Neutrophil (primary cell): ENCODE results near the gene CSTF1.

ENCODE experiments used
- H3K27ac ChIP-seq: fragments of 200-600 bp; sonication (generic); 2 replicates; pipeline ENCODE4 v1.5.1; 2016; ENCODE audit warnings: mild to moderate bottlenecking, moderate library complexity
- H3K27me3 ChIP-seq: fragments of 200-600 bp; sonication (generic); 2 replicates; pipeline ENCODE4 v1.6.0; 2016; ENCODE audit warnings: mild to moderate bottlenecking
- H3K36me3 ChIP-seq: fragments of 200-600 bp; sonication (generic); 2 replicates; pipeline ENCODE4 v1.5.1; 2017
- H3K4me1 ChIP-seq, 2 experiments: fragments of 200-600 bp in 1 of 2; sonication (generic) in 1 of 2; 1 replicate in 1 of 2; 2 replicates in 1 of 2; pipeline versions ENCODE4 v1.5.1 to v1.6.1; 2013 to 2016; ENCODE audit warnings: low read depth in 1 of 2, low read length in 1 of 2, mild to moderate bottlenecking in 1 of 2, moderate library complexity in 1 of 2; ENCODE audit not compliant: control insufficient read depth in 1 of 2, insufficient read depth in 1 of 2
- H3K4me3 ChIP-seq, 2 experiments: fragments of 200-600 bp in 1 of 2; sonication (generic) in 1 of 2; 1 replicate in 1 of 2; 2 replicates in 1 of 2; pipeline ENCODE4 v1.5.1; 2013 to 2016; ENCODE audit warnings: low read depth in 1 of 2, low read length in 1 of 2, mild to moderate bottlenecking in 1 of 2, moderate library complexity in 1 of 2
- H3K9me3 ChIP-seq: fragments of 200-600 bp; sonication (generic); 2 replicates; pipeline ENCODE4 v1.5.1; 2016
- TF ChIP-seq, protein P1 (sequence below): fragments of 200-600 bp; sonication (generic); IDR thresholded peaks from 2 replicates; pipeline ENCODE4 v1.5.1; 2016; ENCODE audit warnings: antibody characterized with exemption

The CSTF1 gene

DNA sequence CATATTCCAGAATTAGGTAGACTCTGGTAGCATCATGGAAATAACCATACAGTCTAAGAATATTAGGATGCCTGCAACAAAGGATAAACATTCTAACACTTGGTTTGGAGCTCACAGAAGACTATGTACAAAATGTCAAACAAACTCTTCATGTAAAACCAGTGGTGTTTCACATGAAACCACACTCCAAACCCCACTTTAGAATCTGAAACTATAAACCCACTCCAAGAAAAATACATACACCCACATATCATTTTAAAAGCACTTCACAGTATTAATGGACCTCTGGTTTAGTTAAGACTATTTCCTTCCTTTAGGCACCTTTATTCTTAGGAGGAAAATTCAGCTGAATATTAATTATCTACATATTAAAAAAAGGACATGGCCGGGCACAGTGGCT lies 10.9 kb upstream of the CSTF1 start:
- no peaks in the 10 kb centered on the region for H3K9me3 ChIP-seq
- H3K36me3 ChIP-seq = peaks cover 39% of the 10 kb centered on the region
- no peak overlapping the region for H3K27ac ChIP-seq
- H3K27me3 ChIP-seq = no peaks in the 10 kb centered on the region
- H3K4me3 ChIP-seq = no peak overlapping the region
- H3K4me1 ChIP-seq = peaks cover 0 to 8% of the 10 kb centered on the region in 2 experiments
- TF ChIP-seq, protein P1, sequence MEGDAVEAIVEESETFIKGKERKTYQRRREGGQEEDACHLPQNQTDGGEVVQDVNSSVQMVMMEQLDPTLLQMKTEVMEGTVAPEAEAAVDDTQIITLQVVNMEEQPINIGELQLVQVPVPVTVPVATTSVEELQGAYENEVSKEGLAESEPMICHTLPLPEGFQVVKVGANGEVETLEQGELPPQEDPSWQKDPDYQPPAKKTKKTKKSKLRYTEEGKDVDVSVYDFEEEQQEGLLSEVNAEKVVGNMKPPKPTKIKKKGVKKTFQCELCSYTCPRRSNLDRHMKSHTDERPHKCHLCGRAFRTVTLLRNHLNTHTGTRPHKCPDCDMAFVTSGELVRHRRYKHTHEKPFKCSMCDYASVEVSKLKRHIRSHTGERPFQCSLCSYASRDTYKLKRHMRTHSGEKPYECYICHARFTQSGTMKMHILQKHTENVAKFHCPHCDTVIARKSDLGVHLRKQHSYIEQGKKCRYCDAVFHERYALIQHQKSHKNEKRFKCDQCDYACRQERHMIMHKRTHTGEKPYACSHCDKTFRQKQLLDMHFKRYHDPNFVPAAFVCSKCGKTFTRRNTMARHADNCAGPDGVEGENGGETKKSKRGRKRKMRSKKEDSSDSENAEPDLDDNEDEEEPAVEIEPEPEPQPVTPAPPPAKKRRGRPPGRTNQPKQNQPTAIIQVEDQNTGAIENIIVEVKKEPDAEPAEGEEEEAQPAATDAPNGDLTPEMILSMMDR = no peak

DNA sequence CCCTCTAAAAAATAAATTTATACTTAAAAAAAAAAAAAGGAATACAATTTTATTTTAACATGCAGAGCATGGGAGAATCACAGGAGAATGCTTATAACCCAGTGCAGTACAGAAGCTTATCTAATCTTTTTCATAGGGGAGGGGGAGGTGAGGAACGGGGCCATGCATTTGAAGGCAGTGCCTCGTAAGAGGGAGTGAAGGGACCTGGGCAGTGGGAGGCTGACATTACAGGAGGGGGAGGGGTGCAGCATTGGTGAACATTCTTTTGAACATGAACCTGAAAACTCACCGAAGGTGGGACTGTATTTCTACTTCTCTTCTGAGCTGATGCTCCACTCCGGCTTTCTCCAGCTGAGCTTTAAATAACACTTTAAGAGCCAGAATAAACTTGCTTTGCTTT lies 9.7 kb upstream of the CSTF1 start:
- no peak overlapping the region for H3K4me3 ChIP-seq
- TF ChIP-seq, protein P1 = no peak

DNA sequence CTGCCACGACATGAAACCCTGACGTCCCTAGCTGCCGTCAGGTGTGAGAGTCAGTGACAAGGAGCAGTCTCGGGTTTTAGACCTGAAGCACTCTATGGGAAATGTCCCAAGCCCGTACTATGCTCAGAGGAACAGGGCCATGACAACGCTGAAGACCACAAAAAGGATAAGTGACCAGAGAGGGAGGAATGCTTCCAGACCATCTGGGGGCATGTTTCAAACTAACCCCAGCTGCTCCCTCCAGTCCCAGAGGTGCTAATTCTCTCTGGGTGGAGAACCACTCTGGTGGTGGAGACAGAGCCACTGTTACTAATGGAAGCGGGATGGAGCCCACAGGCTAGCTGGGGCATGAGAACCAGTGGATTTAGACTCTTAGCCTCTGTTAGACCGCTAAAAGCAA lies 9.1 kb upstream of the CSTF1 start:
- Histone ChIP-seq H3K36me3 (peaks cover 39% of the 10 kb centered on the region), H3K9me3 (no peaks in the 10 kb centered on the region), H3K4me1 (no peaks in the 10 kb centered on the region), H3K27ac (no peak overlapping the region), H3K4me3 (no peak overlapping the region), H3K27me3 (no peaks in the 10 kb centered on the region)
- TF ChIP-seq, protein P1 = no peak

More for the DNA sequence above, 9.7 kb upstream of the CSTF1 start:
- H3K36me3 ChIP-seq = peaks cover 39% of the 10 kb centered on the region
- no peaks in the 10 kb centered on the region for H3K4me1 ChIP-seq
- no peaks in the 10 kb centered on the region for H3K27me3 ChIP-seq
- no peak overlapping the region for H3K27ac ChIP-seq
- no peaks in the 10 kb centered on the region for H3K9me3 ChIP-seq

DNA sequence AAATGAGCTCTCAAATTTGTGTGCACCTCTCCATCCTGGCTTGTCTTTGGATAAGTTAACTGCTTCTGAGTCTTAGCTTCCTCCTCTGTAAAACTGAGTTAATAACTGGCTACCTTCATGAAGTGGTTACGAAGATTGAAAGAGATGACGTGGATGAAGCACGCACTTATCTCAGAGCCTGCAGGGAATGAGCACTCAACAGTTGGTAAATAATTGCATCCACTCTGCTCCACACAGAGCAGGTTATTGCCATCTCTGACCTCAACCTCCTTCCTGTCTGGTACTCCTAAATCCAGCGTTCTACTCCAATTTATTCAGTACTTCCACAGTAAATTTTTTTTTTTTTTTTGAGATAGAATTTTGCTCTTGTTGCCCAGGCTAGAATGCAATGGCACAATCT lies 7.3 kb upstream of the CSTF1 start:
- H3K9me3 ChIP-seq = no peaks in the 10 kb centered on the region
- H3K27me3 ChIP-seq = no peaks in the 10 kb centered on the region
- TF ChIP-seq, protein P1 = no peak
- no peak overlapping the region for H3K4me3 ChIP-seq
- peaks cover 39% of the 10 kb centered on the region for H3K36me3 ChIP-seq
- no peak overlapping the region for H3K27ac ChIP-seq
- H3K4me1 ChIP-seq = no peaks in the 10 kb centered on the region

DNA sequence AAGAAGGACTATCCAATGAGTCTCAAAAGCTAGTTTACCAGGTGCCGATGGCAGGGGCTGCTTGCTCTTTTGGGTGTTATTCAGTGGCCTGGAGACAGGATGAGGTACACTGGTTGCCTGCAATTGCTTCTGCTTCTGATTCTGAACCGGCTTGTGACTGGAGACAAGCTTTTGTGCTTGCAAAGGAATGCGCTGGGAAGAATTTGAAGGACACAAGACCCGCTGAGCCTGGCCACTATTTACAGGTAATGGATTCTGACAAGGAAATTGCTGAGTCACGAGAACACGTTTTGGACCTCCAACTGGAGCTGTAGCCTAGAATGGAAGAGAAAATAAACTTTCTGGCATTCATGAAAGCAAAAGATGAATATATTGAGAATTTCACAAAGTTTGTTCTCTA lies 6.2 kb upstream of the CSTF1 start:
- Histone ChIP-seq H3K27me3 (no peaks in the 10 kb centered on the region), H3K27ac (no peak overlapping the region), H3K4me3 (no peak overlapping the region), H3K4me1 (peaks cover 5% of the 10 kb centered on the region in 2 experiments), H3K9me3 (no peaks in the 10 kb centered on the region), H3K36me3 (peaks cover 39% of the 10 kb centered on the region)
- TF ChIP-seq, protein P1 = no peak

DNA sequence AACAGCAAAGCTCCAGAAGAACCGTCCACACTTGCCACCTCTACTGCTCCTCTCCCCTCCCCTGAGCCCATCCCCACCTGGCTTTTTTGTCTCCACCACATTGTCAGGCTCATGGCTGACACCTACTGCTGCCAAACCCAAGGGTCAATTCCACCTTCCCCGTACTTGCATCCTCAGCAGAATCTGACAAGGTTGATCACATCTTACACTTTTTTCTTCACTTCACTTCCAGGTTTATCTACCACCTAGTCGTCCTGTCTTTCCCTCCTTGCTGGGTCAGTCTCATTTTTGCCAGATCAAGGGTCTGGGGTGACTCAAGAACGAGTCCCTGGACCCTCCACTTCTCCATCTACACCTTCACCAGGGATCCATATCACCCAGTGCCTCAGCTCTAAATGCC lies 3.6 kb upstream of the CSTF1 start:
- Histone ChIP-seq H3K27ac (no peak overlapping the region), H3K4me1 (peaks cover 21 to 25% of the 10 kb centered on the region in 2 experiments), H3K4me3 (no peak overlapping the region), H3K9me3 (no peaks in the 10 kb centered on the region), H3K27me3 (no peaks in the 10 kb centered on the region), H3K36me3 (peaks cover 21% of the 10 kb centered on the region)
- TF ChIP-seq, protein P1 = no peak
